LHCN-M2 (cell line): ENCODE results near the gene ARHGEF39. TPM values are rescaled to one million over a fixed set of nuclear protein-coding genes. Genes with fewer than 3 reads are reported as not detected.

ENCODE experiments used
- DNase-seq: peaks from one replicate; pipeline ENCODE4 v3.0.0-alpha.2; 2012; ENCODE audit warnings: low read depth
- total RNA-seq: library from RNA; depleted of rRNA; stranded (reverse); fragments of >200 nt; gene quantifications from 2 replicates; pipeline ENCODE4 v1.2.3, GENCODE V29; 2014

ARHGEF39 gene
- total RNA-seq, 1 experiment from 2014 or later = 4.5 TPM

GRCh38 chr9:35675732-35676392 lies 10.9 kb upstream of the ARHGEF39 start:
- no peak for DNase-seq

GRCh38 chr9:35675204-35675603 lies 10.2 kb upstream of the ARHGEF39 start:
- DNase-seq = no peak

- DNase-seq = no peak
Observed at GRCh38 chr9:35674025-35674361, 9.0 kb upstream of the ARHGEF39 start.

GRCh38 chr9:35673132-35674024 lies 8.4 kb upstream of the ARHGEF39 start, which contains the start of gene CA9:
TSS of gene CA9 (plus strand) at chr9:35673928. CDS start at chr9:35673960, 32 bp downstream.
- no peak for DNase-seq

GRCh38 chr9:35669331-35670145 lies 4.5 kb upstream of the ARHGEF39 start:
- DNase-seq = peak; percentile 91

- no peak for DNase-seq
Observed at GRCh38 chr9:35667939-35668338, 2.9 kb upstream of the ARHGEF39 start.

- no peak for DNase-seq
Observed at GRCh38 chr9:35666549-35666948, 1.6 kb upstream of the ARHGEF39 start.

GRCh38 chr9:35666045-35666444 lies 1.1 kb upstream of the ARHGEF39 start:
- no peak for DNase-seq

GRCh38 chr9:35665471-35665818 lies 450 bp upstream of the ARHGEF39 start:
- DNase-seq = no peak

GRCh38 chr9:35662437-35662836 lies 2.6 kb downstream of the ARHGEF39 start:
- no peak for DNase-seq

GRCh38 chr9:35661756-35662350 lies 3.1 kb downstream of the ARHGEF39 start:
- DNase-seq = no peak

- peak; percentile 56 for DNase-seq
Observed at GRCh38 chr9:35660966-35661415, 4.0 kb downstream of the ARHGEF39 start.

- DNase-seq = peak; percentile 82
Observed at GRCh38 chr9:35659340-35659739, 5.7 kb downstream of the ARHGEF39 start.

GRCh38 chr9:35658968-35659220 lies 6.1 kb downstream of the ARHGEF39 start:
- DNase-seq = peak; percentile 67

GRCh38 chr9:35658137-35658967 lies 6.6 kb downstream of the ARHGEF39 start, which contains the start of gene CCDC107:
TSS of gene CCDC107 (plus strand) at chr9:35658292. CDS start at chr9:35658380, 88 bp downstream.
- DNase-seq = peak; percentile 78

GRCh38 chr9:35657546-35658136 lies 7.4 kb downstream of the ARHGEF39 start, which contains the start of gene RMRP:
TSS of gene RMRP (minus strand) at chr9:35658019.
- DNase-seq = peak; percentile 99

- DNase-seq = no peak
Observed at GRCh38 chr9:35656831-35657545, 8.0 kb downstream of the ARHGEF39 start.

- no peak for DNase-seq
Observed at GRCh38 chr9:35656348-35656747, 8.6 kb downstream of the ARHGEF39 start.

GRCh38 chr9:35653611-35654010 lies 11.4 kb downstream of the ARHGEF39 start:
- no peak for DNase-seq

GRCh38 chr9:35652829-35653209 lies 12.2 kb downstream of the ARHGEF39 start:
- DNase-seq = no peak
